NCI-H510A treated with DMSO at 0.1 percent for 48 hours (cell line): ENCODE data around the gene TARM1.
A peak's percentile ranks its signal among the peaks of the same experiment; 100 is the strongest.

Experiments used
- DNase-seq: peaks from one replicate; lab custom pipeline; 2025; lab: John Stamatoyannopoulos, UW

Gene TARM1

GRCh38 chr19:54081032-54081431 lies at the start of gene TARM1:
TARM1 (minus strand) TSS chr19:54081365; CDS start chr19:54081340, 25 bp downstream.
- no peak for DNase-seq

GRCh38 chr19:54129617-54129996 lies 48.4 kb upstream of the TARM1 start:
- DNase-seq, result no peak

GRCh38 chr19:54128796-54129616 lies 47.8 kb upstream of the TARM1 start:
- DNase-seq, result no peak

GRCh38 chr19:54128441-54128725 lies 47.2 kb upstream of the TARM1 start:
- DNase-seq, result no peak

- DNase-seq, result no peak
Measured at GRCh38 chr19:54127688-54128440, 46.7 kb upstream of the TARM1 start.

- no peak for DNase-seq
Measured at GRCh38 chr19:54125713-54126112, 44.5 kb upstream of the TARM1 start.

- DNase-seq, result no peak
Measured at GRCh38 chr19:54124393-54124792, 43.2 kb upstream of the TARM1 start.

GRCh38 chr19:54123682-54124081 lies 42.5 kb upstream of the TARM1 start:
- DNase-seq, result no peak

GRCh38 chr19:54121259-54121658 lies 40.1 kb upstream of the TARM1 start:
- no peak for DNase-seq

- peak; percentile 97 for DNase-seq
Measured at GRCh38 chr19:54115109-54116063, 34.2 kb upstream of the TARM1 start, which contains the start of the genes PRPF31 and TFPT. PRPF31 (plus strand) TSS chr19:54115754; CDS start chr19:54118279, 2,525 bp downstream. TFPT (minus strand) TSS chr19:54115657; CDS start chr19:54115269, 388 bp downstream.

- no peak for DNase-seq
Measured at GRCh38 chr19:54114340-54115108, 33.4 kb upstream of the TARM1 start.

- no peak for DNase-seq
Measured at GRCh38 chr19:54109651-54110050, 28.5 kb upstream of the TARM1 start.

GRCh38 chr19:54108496-54108895 lies 27.3 kb upstream of the TARM1 start:
- DNase-seq, result no peak

- no peak for DNase-seq
Measured at GRCh38 chr19:54107876-54108490, 26.8 kb upstream of the TARM1 start.

- DNase-seq, result no peak
Measured at GRCh38 chr19:54106716-54107115, 25.6 kb upstream of the TARM1 start.

- no peak for DNase-seq
Measured at GRCh38 chr19:54105796-54106195, 24.6 kb upstream of the TARM1 start.

- DNase-seq, result no peak
Measured at GRCh38 chr19:54104998-54105715, 24.0 kb upstream of the TARM1 start.

GRCh38 chr19:54102421-54103169 lies 21.4 kb upstream of the TARM1 start, which contains the start of gene NDUFA3:
NDUFA3 (plus strand) TSS chr19:54102855; CDS start chr19:54102879, 24 bp downstream.
- DNase-seq, result peak; percentile 95

- no peak for DNase-seq
Measured at GRCh38 chr19:54100561-54100960, 19.4 kb upstream of the TARM1 start, which contains the start of gene OSCAR. OSCAR (minus strand) TSS chr19:54100803; CDS start chr19:54100792, 11 bp downstream.
